Brain microvascular endothelial cell (primary cell): ENCODE measurements around the gene FBXW5.

ENCODE experiments used
- DNase-seq: peaks from one replicate; pipeline ENCODE4 v3.0.0-alpha.2; 2020
- H3K27ac ChIP-seq: fragments of 250-450 bp; sonication (Bioruptor Pico); 2 replicates; pipeline ENCODE4 v1.5.1; 2020; ENCODE audit warnings: mild to moderate bottlenecking, moderate library complexity
- H3K27me3 ChIP-seq: fragments of 250-450 bp; sonication (Bioruptor Pico); replicated peaks from 2 replicates; pipeline ENCODE4 v1.5.1; 2020; ENCODE audit warnings: mild to moderate bottlenecking
- H3K36me3 ChIP-seq: fragments of 250-450 bp; sonication (Bioruptor Pico); replicated peaks from 2 replicates; pipeline ENCODE4 v1.5.1; 2020; ENCODE audit warnings: mild to moderate bottlenecking
- H3K4me3 ChIP-seq: 2 replicates; pipeline ENCODE4 v1.5.1; 2011; ENCODE audit warnings: low read depth, mild to moderate bottlenecking, control low read depth, low read length, moderate library complexity
- CTCF ChIP-seq: IDR thresholded peaks from 2 replicates; pipeline ENCODE4 v1.5.1; 2011; ENCODE audit warnings: low read depth, mild to moderate bottlenecking, moderate library complexity, low read length, control low read depth, inconsistent platforms; ENCODE audit errors: missing control alignments
- in situ Hi-C: cut with HindIII; loops from 2 replicates; pipeline ENCODE4 v1.10.0; 2017; ENCODE audit warnings: low sequenced_read_pairs, low pct_ligation_motif_present

The FBXW5 gene

GRCh38 chr9:136944519-136945332 is at the start of gene FBXW5, which contains the start of gene C8G:
FBXW5 (minus strand) TSS chr9:136944738; CDS start chr9:136944083, 655 bp downstream.
C8G (plus strand) TSS chr9:136945243; CDS start chr9:136945321, 78 bp downstream.
- H3K36me3 ChIP-seq, result peaks cover 36% of the 10 kb centered on the region
- DNase-seq, result peak; percentile 75
- H3K27me3 ChIP-seq, result no peaks in the 10 kb centered on the region
- TF ChIP-seq CTCF, result peak; percentile 76
- peak within 1 kb of the TSS; percentile 75 for H3K27ac ChIP-seq
- peak within 1 kb of the TSS; percentile 76 for H3K4me3 ChIP-seq
- in situ Hi-C loops, result loop anchor here (25.0 kb wide), 1 partner anchor 93 kb away; the partner anchor contains the start of genes ABCA2, FUT7 and NPDC1

GRCh38 chr9:136992819-136993369 is 48.4 kb upstream of the FBXW5 start:
- no peak overlapping the region for H3K27ac ChIP-seq
- H3K4me3 ChIP-seq, result peak overlapping the region; percentile 65
- H3K36me3 ChIP-seq, result no peaks in the 10 kb centered on the region
- no peak for TF ChIP-seq CTCF
- no peaks in the 10 kb centered on the region for H3K27me3 ChIP-seq
- no peak for DNase-seq
- in situ Hi-C loops, result no loop called here

- Histone ChIP-seq H3K36me3 (no peaks in the 10 kb centered on the region), H3K4me3 (peak within 1 kb of the TSS; percentile 65), H3K27ac (peak within 1 kb of the TSS; percentile 53), H3K27me3 (no peaks in the 10 kb centered on the region)
- peak; percentile 72 for DNase-seq
- TF ChIP-seq CTCF, result no peak
- in situ Hi-C loops, result no loop called here
Observed at GRCh38 chr9:136991993-136992818, 47.7 kb upstream of the FBXW5 start, which contains the start of gene PAXX. PAXX (plus strand) TSS chr9:136992422; CDS start chr9:136992444, 22 bp downstream.

- in situ Hi-C loops, result no loop called here
- H3K4me3 ChIP-seq, result no peak overlapping the region
- no peak for DNase-seq
- no peak for TF ChIP-seq CTCF
- H3K27me3 ChIP-seq, result peaks cover 11% of the 10 kb centered on the region
- no peaks in the 10 kb centered on the region for H3K36me3 ChIP-seq
- H3K27ac ChIP-seq, result no peak overlapping the region
Observed at GRCh38 chr9:136990242-136990911, 45.8 kb upstream of the FBXW5 start.

- no peak overlapping the region for H3K27ac ChIP-seq
- DNase-seq, result no peak
- in situ Hi-C loops, result no loop called here
- TF ChIP-seq CTCF, result no peak
- no peak overlapping the region for H3K4me3 ChIP-seq
- peaks cover 23% of the 10 kb centered on the region for H3K27me3 ChIP-seq
- H3K36me3 ChIP-seq, result no peaks in the 10 kb centered on the region
Observed at GRCh38 chr9:136988872-136989271, 44.3 kb upstream of the FBXW5 start.
